SK-N-MC (cell line): ENCODE data around the gene HEPACAM.

ENCODE experiments used
- EZH2 ChIP-seq: fragments of 200-600 bp; sonication (generic); IDR thresholded peaks from one replicate; pipeline ENCODE4 v1.6.1; 2017; ENCODE audit warnings: antibody characterized with exemption
- POLR2AphosphoS5 ChIP-seq: IDR thresholded peaks from 2 replicates; pipeline ENCODE4 v1.6.1; 2012; ENCODE audit warnings: mild to moderate bottlenecking, low read depth, low read length, borderline replicate concordance

- TF ChIP-seq POLR2AphosphoS5 (no peak), EZH2 (no peak)
Observed at GRCh38 chr11:124882339-124883071, 53.3 kb downstream of the HEPACAM start.
